ENCODE data around the gene LMO2. TPM values are rescaled to one million over a fixed set of nuclear protein-coding genes. Genes with fewer than 3 reads are reported as not detected.

Gene LMO2
- total RNA-seq, 2 donors from 2014 or later: 5.8 to 9.0 TPM

DNA sequence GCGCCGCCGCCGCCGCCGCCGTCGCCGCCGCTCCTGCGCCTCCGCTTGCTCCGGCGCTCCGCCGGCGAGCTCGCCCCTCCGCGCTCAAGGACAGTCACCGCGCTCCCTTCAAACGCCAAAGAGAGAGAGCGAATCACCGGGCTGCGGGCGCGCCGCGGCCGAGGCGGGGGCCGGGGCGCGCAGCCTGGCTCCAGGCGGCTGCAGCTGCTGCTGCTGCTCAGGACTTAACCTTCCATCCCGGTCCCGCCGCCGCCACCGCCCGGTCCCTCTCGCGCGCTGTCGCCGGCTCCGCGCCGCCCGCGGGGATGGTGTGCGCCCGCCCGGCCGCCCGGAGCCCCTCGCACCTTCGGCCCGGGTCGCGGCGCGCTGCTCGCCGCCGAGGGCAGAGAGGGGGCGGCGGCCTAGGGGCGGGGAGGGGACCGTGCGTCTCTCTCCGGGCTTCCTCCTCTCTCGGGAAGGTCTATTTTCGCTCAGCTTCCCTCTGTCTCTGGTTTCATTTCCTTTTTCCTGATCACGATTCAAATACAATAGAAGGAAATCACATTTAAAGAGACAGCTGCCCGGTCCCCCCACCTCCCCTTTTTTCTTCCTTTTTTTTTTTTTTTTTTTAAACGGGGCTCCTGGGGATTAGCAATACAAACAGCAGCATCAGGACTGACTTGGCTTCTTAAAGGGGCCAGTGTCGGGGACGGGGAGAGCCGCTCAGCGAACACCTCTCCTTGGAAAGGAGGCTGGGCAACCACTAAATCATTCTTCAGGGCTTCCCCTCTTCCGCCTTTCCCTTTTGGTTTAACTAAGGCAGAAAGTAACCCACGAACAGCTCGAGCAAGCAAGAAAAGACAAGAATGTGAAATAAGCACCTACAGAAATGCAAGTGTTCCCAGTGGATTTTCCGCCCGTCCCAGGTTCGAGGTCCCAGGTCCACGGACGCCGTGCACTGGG is 22.1 kb downstream of the LMO2 start:
- intact Hi-C loops (cut with DNase I, micrococcal nuclease): no loop called here
- DNase-seq (peak in 1 of 2 donors; percentile 32), ATAC-seq (peak; percentile 78)

DNA sequence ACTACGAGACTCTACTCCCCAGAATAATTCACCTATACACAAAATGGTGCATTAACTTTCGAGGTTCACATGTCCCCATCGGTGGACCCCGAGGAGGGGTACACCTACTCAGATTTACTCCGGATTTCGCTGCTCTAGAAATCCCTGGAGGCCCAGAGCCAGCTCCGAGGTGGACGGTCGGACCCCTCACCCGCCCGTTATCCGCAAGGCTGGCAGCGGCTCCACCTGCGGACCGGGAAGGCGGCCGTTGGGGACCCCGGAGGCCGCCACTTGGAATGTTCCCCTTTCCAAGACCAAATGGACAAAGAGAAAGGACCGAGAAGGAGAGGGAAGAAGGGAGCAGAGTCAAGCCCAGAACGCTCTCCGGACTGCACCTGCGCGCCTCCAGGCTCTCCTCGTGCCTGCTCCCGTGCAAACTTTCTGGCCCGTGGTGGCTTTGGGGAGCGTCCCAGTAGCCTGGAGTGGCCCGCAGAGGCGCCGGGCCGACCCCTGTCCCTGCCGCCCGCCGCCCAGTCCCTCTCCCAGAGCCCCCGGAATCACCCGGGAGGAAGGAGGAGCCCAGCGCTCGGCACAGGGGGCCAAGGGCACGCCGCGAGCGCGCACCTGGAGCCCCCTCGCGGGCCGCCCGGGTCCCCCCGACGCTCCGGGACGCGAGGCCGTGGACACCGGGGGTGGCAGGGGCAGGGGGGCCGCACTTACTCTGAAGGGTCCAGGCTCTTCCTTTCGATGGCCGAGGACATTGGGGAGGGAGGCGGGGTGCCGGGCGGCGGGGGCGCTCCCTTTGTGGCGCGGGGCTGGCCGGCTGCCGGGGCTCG is 23.0 kb downstream of the LMO2 start:
- no peak for DNase-seq
- intact Hi-C loops (cut with DNase I, micrococcal nuclease): no loop called here
- ATAC-seq: peak; percentile 26

GRCh38 chr11:33867996-33868646 is 23.8 kb downstream of the LMO2 start:
- ATAC-seq: no peak
- intact Hi-C loops (cut with DNase I, micrococcal nuclease): no loop called here
- no peak for DNase-seq

DNA sequence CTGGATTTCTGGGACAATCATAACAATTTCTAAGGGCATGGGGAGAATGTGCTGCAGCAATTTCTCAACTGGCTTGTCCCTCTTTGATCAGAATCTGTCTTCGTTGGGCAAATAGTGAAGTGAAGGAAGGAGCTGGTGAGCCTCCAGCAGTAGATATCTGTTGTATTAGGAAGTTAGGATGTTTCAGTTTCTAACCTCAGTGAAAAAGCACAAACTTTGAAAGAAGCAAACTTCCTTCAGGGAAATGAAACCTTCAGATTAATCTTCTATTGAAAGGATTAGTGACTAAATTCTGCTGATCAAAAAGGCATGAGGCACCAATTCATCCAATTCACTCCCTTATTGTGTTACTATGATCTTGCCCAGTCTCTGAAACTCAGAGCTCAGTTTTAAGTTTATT is 24.3 kb downstream of the LMO2 start:
- ATAC-seq: no peak
- DNase-seq: no peak
- intact Hi-C loops (cut with DNase I, micrococcal nuclease): no loop called here

GRCh38 chr11:33866936-33867335 is 24.9 kb downstream of the LMO2 start:
- DNase-seq: no peak
- intact Hi-C loops (cut with DNase I, micrococcal nuclease): no loop called here
- ATAC-seq: no peak

DNA sequence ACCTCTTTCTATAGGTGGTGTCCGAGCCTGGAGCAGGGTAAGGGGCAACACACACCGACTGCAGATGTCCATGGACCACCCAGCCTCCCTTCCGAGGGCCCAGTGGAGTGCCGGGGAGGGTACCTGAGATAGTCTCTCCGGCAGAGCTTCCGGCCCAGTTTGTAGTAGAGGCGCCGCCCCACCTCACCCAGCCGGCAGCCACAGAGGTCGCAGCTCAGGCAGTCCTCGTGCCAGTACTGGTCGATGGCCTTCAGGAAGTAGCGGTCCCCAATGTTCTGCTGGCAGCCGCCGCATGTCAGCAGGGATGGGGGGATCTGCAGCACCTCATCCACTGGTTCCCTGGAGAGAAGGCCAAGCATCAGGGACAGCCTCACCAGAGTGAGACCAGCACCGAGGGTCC is 27.4 kb downstream of the LMO2 start:
- no peak for ATAC-seq
- intact Hi-C loops (cut with DNase I, micrococcal nuclease): no loop called here
- DNase-seq: no peak

- no peak for ATAC-seq
- DNase-seq: no peak
- intact Hi-C loops (cut with DNase I, micrococcal nuclease): no loop called here
Observed at GRCh38 chr11:33863418-33864172, 28.3 kb downstream of the LMO2 start.

GRCh38 chr11:33861941-33862589 is 29.8 kb downstream of the LMO2 start:
- intact Hi-C loops (cut with DNase I, micrococcal nuclease): no loop called here
- ATAC-seq (no peak), DNase-seq (no peak)

DNA sequence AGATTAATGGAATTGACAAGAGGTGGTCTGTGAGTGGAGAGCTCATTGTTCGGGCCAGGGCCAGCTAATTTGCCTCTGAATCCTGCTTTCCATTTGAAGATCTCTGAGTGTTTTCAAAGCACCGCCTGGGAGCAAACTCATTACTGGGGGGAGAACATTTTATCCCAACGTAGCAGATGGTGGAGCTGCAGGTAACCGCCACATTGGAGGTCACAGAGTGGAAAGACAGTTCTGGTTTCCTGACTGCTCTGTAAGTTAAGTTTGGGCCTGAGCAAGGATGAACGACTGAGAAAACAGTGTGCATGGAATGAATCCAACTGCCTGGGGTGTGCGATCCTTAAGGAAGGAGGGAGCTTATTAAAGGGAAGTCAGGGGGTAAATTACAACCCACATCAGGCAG is 30.5 kb downstream of the LMO2 start:
- no peak for ATAC-seq
- DNase-seq: no peak
- intact Hi-C loops (cut with DNase I, micrococcal nuclease): no loop called here

GRCh38 chr11:33860926-33861325 is 30.9 kb downstream of the LMO2 start:
- ATAC-seq (peak; percentile 56), DNase-seq (no peak)
- intact Hi-C loops (cut with DNase I, micrococcal nuclease): no loop called here

GRCh38 chr11:33859306-33859705 is 32.6 kb downstream of the LMO2 start:
- no peak for ATAC-seq
- no peak for DNase-seq
- intact Hi-C loops (cut with DNase I, micrococcal nuclease): loop anchor here (5.0 kb wide), 1 partner anchor 113 kb away; no protein-coding TSS in a partner anchor

DNA sequence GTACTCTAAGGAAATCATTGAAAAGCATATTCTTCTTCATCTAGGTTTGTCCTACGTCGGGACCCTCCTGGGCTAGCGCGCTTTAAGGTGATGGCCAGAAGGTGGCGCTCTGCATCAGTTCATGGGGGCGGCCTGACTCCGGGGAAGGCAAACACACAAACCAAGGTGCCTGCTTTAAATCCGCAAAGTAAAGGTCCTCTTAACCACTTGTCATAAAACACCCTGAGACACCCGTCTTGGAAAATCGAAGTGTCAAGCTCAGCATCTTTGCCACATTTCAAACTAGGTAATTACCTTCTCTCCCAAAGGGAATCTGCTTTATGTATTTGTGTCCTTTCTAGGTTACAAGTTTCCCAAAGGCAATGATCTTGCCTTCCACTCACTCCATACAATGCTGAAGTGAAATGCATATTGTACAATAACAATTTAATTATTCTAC is 33.9 kb downstream of the LMO2 start:
- DNase-seq (peak; percentile 45 to 75), ATAC-seq (peak; percentile 71)
- intact Hi-C loops (cut with DNase I, micrococcal nuclease): loop anchor here (5.0 kb wide), 1 partner anchor 114 kb away; no protein-coding TSS in a partner anchor

DNA sequence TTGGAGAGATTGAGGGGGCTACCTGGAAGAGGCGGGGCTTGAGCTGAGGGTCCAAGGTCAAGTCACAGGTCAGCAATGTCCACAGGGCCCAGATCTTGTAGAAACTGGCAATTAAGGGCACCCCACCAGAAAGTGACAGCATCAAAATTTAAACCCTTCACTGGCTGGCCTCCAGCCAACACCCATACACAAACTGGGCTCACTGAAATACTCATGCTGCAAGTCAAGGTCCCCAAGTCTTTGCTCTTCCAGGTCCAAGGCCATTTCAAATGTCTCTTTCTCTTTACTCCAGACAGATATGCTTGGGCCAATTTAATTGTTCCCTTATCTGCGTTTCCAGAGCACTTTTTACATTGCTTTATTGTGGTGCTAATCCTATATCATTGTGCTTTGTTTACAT is 36.4 kb downstream of the LMO2 start:
- intact Hi-C loops (cut with DNase I, micrococcal nuclease): loop anchor here (5.0 kb wide), 1 partner anchor 117 kb away; no protein-coding TSS in a partner anchor
- no peak for ATAC-seq

DNA sequence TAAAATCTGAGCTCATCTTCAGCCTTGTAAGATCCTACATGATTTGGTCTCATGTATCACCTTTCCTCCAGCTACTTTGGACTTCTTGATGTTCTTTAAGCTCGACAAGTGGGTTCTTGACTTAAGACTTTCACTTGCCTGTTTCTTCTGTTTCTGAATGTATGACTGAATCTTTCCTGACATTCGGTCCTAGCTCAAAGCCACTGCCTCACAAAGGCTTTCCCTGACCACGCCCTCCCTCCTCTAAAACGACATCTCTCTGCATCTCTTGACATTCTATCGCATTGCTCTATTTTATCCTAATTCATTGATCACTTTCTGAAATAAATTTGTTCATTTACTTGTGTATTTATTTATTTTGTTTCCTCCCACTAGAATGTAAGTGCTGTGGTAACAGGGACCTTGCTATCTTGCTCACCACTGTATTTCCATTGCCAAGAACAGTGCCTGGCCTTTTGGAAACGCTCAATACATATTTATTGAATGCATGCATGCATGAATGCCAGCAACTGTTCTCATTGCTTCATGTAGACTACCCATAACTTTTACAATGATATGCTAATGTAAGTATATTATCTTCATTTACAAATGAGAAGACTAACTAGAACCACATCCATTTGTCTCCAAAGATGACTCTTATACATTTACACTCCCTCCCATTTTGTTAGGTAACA is 43.0 kb downstream of the LMO2 start:
- ATAC-seq (no peak), DNase-seq (no peak)
- intact Hi-C loops (cut with DNase I, micrococcal nuclease): no loop called here

More for the DNA sequence above, 36.4 kb downstream of the LMO2 start:
- no peak for DNase-seq

DNA sequence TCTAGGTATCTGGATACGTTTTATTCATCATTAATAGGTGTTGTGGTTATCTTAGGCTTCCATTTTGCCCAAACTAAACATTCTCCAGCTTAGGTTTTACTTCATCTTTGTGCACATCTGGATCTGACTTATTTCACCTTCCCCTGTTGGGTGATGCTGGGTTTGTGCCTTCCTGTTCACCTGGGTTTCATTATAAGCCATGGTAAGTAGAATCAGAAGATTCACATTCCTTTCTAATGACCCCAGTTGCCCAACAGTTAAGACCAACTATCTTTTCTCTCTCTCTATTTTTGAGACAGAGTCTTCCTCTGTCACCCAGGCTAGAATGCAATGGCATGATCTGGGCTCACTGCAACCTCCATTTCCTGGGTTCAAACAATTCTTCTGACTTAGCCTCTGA is 44.6 kb downstream of the LMO2 start:
- ATAC-seq: no peak
- intact Hi-C loops (cut with DNase I, micrococcal nuclease): no loop called here
- no peak for DNase-seq

DNA sequence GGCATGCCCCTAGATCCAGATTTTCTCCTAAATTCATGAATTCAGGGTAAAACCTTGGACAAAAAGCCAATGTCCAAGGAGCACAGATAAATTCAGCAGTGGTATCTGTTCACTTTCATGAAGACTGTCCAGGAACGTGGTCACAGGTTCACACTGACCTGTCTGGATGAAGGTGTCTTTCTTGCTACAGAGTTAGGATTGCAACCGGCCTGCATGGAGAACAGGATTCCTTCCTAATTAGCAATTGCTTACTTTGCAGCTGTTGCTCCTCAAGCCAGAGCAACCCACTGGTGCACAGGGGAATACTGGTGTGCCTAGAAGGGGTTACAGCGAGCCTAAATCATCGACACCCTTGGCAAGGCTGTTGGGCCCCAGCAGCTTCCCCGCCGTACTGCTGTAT is 47.6 kb downstream of the LMO2 start:
- DNase-seq: no peak
- intact Hi-C loops (cut with DNase I, micrococcal nuclease): no loop called here
- no peak for ATAC-seq

- DNase-seq: no peak
- intact Hi-C loops (cut with DNase I, micrococcal nuclease): no loop called here
Observed at GRCh38 chr11:33843018-33843417, 48.9 kb downstream of the LMO2 start.

More at GRCh38 chr11:33843018-33843417, 48.9 kb downstream of the LMO2 start:
- no peak for ATAC-seq

Data from left colon (tissue), 2 donors.